Measurements from ENCODE around the gene GPR132.
"Not testable (repeated sequence)": the region's sequence is repeated elsewhere in the genome, so short reads cannot be mapped to it uniquely, and the experiment has no call there.

The GPR132 gene

DNA sequence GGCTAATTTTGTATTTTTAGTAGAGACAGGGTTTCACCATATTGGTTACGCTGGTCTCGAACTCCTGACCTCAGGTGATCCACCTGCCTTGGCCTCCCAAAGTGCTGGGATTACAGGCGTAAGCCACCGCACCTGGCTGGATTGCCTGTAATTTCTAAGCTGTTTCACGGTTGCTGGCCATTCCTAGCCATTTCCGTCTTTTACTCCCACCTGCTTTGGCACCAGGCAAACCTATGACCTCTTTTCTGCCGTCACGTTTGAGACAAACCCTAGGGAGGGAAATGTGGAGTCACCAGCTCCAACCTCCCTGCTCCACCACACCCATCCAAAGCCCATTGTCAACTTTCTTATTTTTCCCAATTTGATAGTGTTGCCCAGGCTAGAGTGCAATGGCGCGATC, 1.2 kb downstream of the GPR132 start:
- no peaks in the 10 kb centered on the region for H3F3A ChIP-seq (ENCODE audit: insufficient read depth, low read length)
- H3K79me2 ChIP-seq (ENCODE audit: low read length) = peaks cover 29% of the 10 kb centered on the region
- no peaks in the 10 kb centered on the region for H4K20me1 ChIP-seq (ENCODE audit: insufficient read depth, low read length)
- H3K9ac ChIP-seq (ENCODE audit: low read length) = no peak overlapping the region
- H3K27ac ChIP-seq (ENCODE audit: low read length) = peak overlapping the region; percentile 18; the same call in 1 of the 2 replicates
- no peaks in the 10 kb centered on the region for H3K36me3 ChIP-seq (replicated peaks; ENCODE audit: insufficient read depth, low read length)
- peak overlapping the region; percentile 54; the same call in 1 of the 2 replicates for H3K4me2 ChIP-seq (ENCODE audit: low read depth, low read length)
- H3K4me1 ChIP-seq (ENCODE audit: low read length) = peaks cover 26% of the 10 kb centered on the region
- H3K4me3 ChIP-seq (ENCODE audit: low read length) = no peak overlapping the region
- TF ChIP-seq EZH2phosphoT487 (IDR thresholded peaks at IDR 0.05; ENCODE audit: low read length) (no peak), EZH2 (optimal IDR thresholded peaks at IDR 0.05; ENCODE audit: low read depth, low read length) (no peak)
- TF ChIP-seq, protein P1, sequence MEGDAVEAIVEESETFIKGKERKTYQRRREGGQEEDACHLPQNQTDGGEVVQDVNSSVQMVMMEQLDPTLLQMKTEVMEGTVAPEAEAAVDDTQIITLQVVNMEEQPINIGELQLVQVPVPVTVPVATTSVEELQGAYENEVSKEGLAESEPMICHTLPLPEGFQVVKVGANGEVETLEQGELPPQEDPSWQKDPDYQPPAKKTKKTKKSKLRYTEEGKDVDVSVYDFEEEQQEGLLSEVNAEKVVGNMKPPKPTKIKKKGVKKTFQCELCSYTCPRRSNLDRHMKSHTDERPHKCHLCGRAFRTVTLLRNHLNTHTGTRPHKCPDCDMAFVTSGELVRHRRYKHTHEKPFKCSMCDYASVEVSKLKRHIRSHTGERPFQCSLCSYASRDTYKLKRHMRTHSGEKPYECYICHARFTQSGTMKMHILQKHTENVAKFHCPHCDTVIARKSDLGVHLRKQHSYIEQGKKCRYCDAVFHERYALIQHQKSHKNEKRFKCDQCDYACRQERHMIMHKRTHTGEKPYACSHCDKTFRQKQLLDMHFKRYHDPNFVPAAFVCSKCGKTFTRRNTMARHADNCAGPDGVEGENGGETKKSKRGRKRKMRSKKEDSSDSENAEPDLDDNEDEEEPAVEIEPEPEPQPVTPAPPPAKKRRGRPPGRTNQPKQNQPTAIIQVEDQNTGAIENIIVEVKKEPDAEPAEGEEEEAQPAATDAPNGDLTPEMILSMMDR (IDR thresholded peaks at IDR 0.05; ENCODE audit: low read length) = no peak
- H3K9me3 ChIP-seq (replicated peaks; ENCODE audit: insufficient read depth, low read length) = no peaks in the 10 kb centered on the region
- DNase-seq = no peak
- no peaks in the 10 kb centered on the region for H3K27me3 ChIP-seq (replicated peaks; ENCODE audit: insufficient read depth, low read length)
- no peak overlapping the region for H2AFZ ChIP-seq (ENCODE audit: low read length)
- no peaks in the 10 kb centered on the region for H3K9me2 ChIP-seq (replicated peaks; ENCODE audit: insufficient read depth, low read length)

DNA sequence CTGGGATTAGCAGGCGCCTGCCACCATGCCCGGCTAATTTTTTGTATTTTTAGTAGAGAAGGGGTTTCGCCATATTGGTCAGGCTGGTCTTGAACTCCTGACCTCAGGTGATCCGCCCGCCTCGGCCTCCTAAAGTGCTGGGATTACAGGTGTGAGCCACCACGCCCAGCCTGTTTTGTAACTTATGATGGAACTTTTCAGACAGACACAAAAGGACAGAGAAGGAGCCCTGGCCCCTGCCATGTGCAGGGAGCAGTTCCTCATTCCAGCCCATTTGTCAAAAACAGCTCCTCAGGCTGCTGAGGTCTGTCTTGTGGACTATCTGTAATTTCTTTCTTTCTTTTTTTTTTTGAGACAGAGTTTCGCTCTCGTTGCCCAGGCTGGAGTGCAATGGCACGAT, 1.7 kb downstream of the GPR132 start:
- not testable (repeated sequence) for H3K9ac ChIP-seq (ENCODE audit: low read length); H3K27me3 ChIP-seq (replicated peaks; ENCODE audit: insufficient read depth, low read length); DNase-seq; H3K4me2 ChIP-seq (ENCODE audit: low read depth, low read length); H2AFZ ChIP-seq (ENCODE audit: low read length); H3K27ac ChIP-seq (ENCODE audit: low read length); H3K9me3 ChIP-seq (replicated peaks; ENCODE audit: insufficient read depth, low read length); H3K4me3 ChIP-seq (ENCODE audit: low read length); H3F3A ChIP-seq (ENCODE audit: insufficient read depth, low read length); H3K9me2 ChIP-seq (replicated peaks; ENCODE audit: insufficient read depth, low read length); H3K36me3 ChIP-seq (replicated peaks; ENCODE audit: insufficient read depth, low read length); H4K20me1 ChIP-seq (ENCODE audit: insufficient read depth, low read length)
- Histone ChIP-seq H3K79me2 (ENCODE audit: low read length) (peaks cover 29% of the 10 kb centered on the region), H3K4me1 (ENCODE audit: low read length) (peaks cover 26% of the 10 kb centered on the region)

DNA sequence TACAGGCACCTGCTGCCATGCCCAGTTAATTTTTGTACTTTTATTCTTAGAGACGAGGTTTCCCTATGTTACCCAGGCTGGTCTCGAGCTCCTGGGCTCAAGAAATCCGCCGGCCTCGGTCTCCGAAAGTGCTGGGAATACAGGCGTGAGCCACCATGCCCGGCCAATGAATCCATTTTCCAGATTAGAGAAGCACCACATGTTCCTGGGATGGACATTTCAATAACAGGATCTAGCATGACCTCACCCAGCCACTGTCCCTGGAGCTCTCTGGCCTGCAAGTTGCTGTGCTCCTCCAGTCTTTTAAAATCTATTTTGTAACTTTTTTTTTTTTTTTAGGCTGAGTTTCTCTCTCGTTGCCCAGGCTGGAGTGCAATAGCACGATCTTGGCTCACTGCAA, 2.2 kb downstream of the GPR132 start:
- peaks cover 29% of the 10 kb centered on the region for H3K79me2 ChIP-seq (ENCODE audit: low read length)
- H2AFZ ChIP-seq (ENCODE audit: low read length) = no peak overlapping the region
- H3K4me3 ChIP-seq (ENCODE audit: low read length) = no peak overlapping the region
- no peak for DNase-seq
- H4K20me1 ChIP-seq (ENCODE audit: insufficient read depth, low read length) = no peaks in the 10 kb centered on the region
- TF ChIP-seq, protein P1 (IDR thresholded peaks at IDR 0.05; ENCODE audit: low read length) = no peak
- no peak for TF ChIP-seq EZH2 (optimal IDR thresholded peaks at IDR 0.05; ENCODE audit: low read depth, low read length)
- no peak for TF ChIP-seq EZH2phosphoT487 (IDR thresholded peaks at IDR 0.05; ENCODE audit: low read length)
- H3K4me2 ChIP-seq (ENCODE audit: low read depth, low read length) = no peak overlapping the region
- no peaks in the 10 kb centered on the region for H3F3A ChIP-seq (ENCODE audit: insufficient read depth, low read length)
- H3K27me3 ChIP-seq (replicated peaks; ENCODE audit: insufficient read depth, low read length) = no peaks in the 10 kb centered on the region
- H3K9me2 ChIP-seq (replicated peaks; ENCODE audit: insufficient read depth, low read length) = no peaks in the 10 kb centered on the region
- H3K9me3 ChIP-seq (replicated peaks; ENCODE audit: insufficient read depth, low read length) = no peaks in the 10 kb centered on the region
- H3K9ac ChIP-seq (ENCODE audit: low read length) = no peak overlapping the region
- H3K4me1 ChIP-seq (ENCODE audit: low read length) = peaks cover 26% of the 10 kb centered on the region
- no peak overlapping the region for H3K27ac ChIP-seq (ENCODE audit: low read length)
- H3K36me3 ChIP-seq (replicated peaks; ENCODE audit: insufficient read depth, low read length) = no peaks in the 10 kb centered on the region

DNA sequence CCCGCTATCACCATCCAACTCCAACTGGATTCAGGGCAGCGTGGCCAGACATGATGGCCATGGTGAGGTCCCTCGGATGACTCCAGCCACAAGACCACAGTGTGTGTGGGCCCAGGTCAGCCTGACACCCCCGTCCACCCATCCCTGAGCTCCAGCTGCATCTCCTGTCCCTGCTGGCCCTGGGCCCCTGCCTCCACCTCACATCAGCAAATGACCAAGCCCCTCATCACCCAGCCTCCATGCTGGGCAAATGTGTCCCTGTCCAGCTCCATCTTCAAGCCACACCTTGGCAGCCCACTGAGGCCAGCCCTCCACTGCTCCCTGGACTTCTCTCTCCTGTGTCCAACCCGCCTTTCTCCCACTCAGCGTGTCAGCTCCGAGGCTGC, 3.2 kb downstream of the GPR132 start:
- Histone ChIP-seq H3K4me1 (ENCODE audit: low read length) (peaks cover 18% of the 10 kb centered on the region), H3K27ac (ENCODE audit: low read length) (no peak overlapping the region), H3K79me2 (ENCODE audit: low read length) (peaks cover 29% of the 10 kb centered on the region), H3K36me3 (replicated peaks; ENCODE audit: insufficient read depth, low read length) (no peaks in the 10 kb centered on the region), H4K20me1 (ENCODE audit: insufficient read depth, low read length) (no peaks in the 10 kb centered on the region), H3K9me3 (replicated peaks; ENCODE audit: insufficient read depth, low read length) (no peaks in the 10 kb centered on the region), H3F3A (ENCODE audit: insufficient read depth, low read length) (no peaks in the 10 kb centered on the region), H3K9me2 (replicated peaks; ENCODE audit: insufficient read depth, low read length) (no peaks in the 10 kb centered on the region), H3K27me3 (replicated peaks; ENCODE audit: insufficient read depth, low read length) (no peaks in the 10 kb centered on the region), H3K4me3 (ENCODE audit: low read length) (no peak overlapping the region), H3K4me2 (ENCODE audit: low read depth, low read length) (no peak overlapping the region), H2AFZ (ENCODE audit: low read length) (no peak overlapping the region), H3K9ac (ENCODE audit: low read length) (no peak overlapping the region)
- DNase-seq = no peak
- TF ChIP-seq, protein P1 (IDR thresholded peaks at IDR 0.05; ENCODE audit: low read length) = no peak
- TF ChIP-seq EZH2phosphoT487 (IDR thresholded peaks at IDR 0.05; ENCODE audit: low read length) = no peak
- TF ChIP-seq EZH2 (optimal IDR thresholded peaks at IDR 0.05; ENCODE audit: low read depth, low read length) = no peak
